Esophagus squamous epithelium (tissue), 4 donors: ENCODE measurements around the gene TAB3.

Source experiments
- POLR2A ChIP-seq, 4 donors: fragments of 450-650 bp; IDR thresholded peaks; one replicate each; pipeline ENCODE4 v1.6.1; 2017; ENCODE audit warnings: antibody characterized with exemption in 4 of 4, mild to moderate bottlenecking in 4 of 4, moderate library complexity in 3 of 4
- TF ChIP-seq, protein P1 (sequence below), 6 experiments: fragments of 450-650 bp in 4 of 6; fragments of 200-600 bp in 2 of 6; sonication (generic) in 2 of 6; IDR thresholded peaks; one replicate each; pipeline ENCODE4 v1.5.1; 2016 to 2019; ENCODE audit warnings: antibody characterized with exemption in 6 of 6, mild to moderate bottlenecking in 4 of 6, moderate library complexity in 4 of 6

DNA sequence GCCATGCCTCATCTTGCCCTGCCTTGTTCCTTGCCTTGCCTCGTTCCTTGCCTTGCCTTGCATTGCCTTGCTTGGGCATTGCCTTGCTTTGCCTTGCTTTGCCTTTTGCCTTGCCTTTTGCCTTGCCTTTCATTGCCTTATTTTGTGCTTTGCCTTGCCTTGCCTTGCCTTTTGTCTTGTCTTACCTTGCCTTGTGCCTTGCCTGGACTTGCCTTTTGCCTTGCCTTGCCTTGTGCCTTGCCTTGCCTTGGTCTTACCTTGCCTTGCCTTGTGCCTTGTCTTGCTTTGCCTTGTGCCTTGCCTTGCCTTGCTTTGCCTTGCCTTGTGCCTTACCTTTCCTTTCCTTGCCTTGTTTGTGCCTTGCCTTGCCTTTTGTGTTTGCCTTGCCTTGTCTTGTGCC is 88.2 kb downstream of the TAB3 start:
- TF ChIP-seq, protein P1, sequence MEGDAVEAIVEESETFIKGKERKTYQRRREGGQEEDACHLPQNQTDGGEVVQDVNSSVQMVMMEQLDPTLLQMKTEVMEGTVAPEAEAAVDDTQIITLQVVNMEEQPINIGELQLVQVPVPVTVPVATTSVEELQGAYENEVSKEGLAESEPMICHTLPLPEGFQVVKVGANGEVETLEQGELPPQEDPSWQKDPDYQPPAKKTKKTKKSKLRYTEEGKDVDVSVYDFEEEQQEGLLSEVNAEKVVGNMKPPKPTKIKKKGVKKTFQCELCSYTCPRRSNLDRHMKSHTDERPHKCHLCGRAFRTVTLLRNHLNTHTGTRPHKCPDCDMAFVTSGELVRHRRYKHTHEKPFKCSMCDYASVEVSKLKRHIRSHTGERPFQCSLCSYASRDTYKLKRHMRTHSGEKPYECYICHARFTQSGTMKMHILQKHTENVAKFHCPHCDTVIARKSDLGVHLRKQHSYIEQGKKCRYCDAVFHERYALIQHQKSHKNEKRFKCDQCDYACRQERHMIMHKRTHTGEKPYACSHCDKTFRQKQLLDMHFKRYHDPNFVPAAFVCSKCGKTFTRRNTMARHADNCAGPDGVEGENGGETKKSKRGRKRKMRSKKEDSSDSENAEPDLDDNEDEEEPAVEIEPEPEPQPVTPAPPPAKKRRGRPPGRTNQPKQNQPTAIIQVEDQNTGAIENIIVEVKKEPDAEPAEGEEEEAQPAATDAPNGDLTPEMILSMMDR (IDR thresholded peaks at IDR 0.05), result no peak
- no peak for TF ChIP-seq POLR2A (IDR thresholded peaks at IDR 0.05)
